MCF 10A (cell line): ENCODE measurements around the gene ZDHHC1. TPM values are rescaled to one million over a fixed set of nuclear protein-coding genes. Genes with fewer than 3 reads are reported as not detected.

Experiments
- BruUV-seq: library from RNA; stranded (reverse); fragments of 400-500 nt; replicated peaks from 2 replicates; lab custom pipeline; 2021; lab: Mats Ljungman, UMichigan
- CTCF ChIA-PET: fragments of 300-600 bp; sonication (Branson Sonifier 250); formaldehyde crosslinking; extraction: SDS; loops from one replicate; lab custom pipeline; 2021; ENCODE audit warnings: antibody characterized with exemption, inconsistent platforms; lab: Yijun Ruan, JAX
- POLR2A ChIA-PET: fragments of 300-600, 350-650 bp; sonication (Branson Sonifier 250); formaldehyde crosslinking; extraction: SDS; loops from one replicate; lab custom pipeline; 2020; ENCODE audit warnings: antibody characterized with exemption, inconsistent platforms; lab: Yijun Ruan, JAX
- DNase-seq: peaks from one replicate; pipeline ENCODE4 v3.0.0-alpha.2; 2018; ENCODE audit not compliant: unreplicated experiment
- H3K27ac Mint-ChIP-seq: one replicate; pipeline ENCODE4 v1.8.0; 2022; ENCODE audit warnings: mild to moderate bottlenecking, low read depth, mixed read lengths; ENCODE audit not compliant: unreplicated experiment
- H3K27me3 Mint-ChIP-seq: one replicate; pipeline ENCODE4 v1.8.0; 2022; ENCODE audit warnings: mixed read lengths; ENCODE audit not compliant: insufficient read depth, unreplicated experiment
- H3K36me3 Mint-ChIP-seq: one replicate; pipeline ENCODE4 v1.8.0; 2022; ENCODE audit warnings: mild to moderate bottlenecking, moderate library complexity, mixed read lengths; ENCODE audit not compliant: insufficient read depth, unreplicated experiment
- H3K4me1 Mint-ChIP-seq: one replicate; pipeline ENCODE4 v1.8.0; 2022; ENCODE audit warnings: mixed read lengths; ENCODE audit not compliant: insufficient read depth, unreplicated experiment
- H3K4me3 Mint-ChIP-seq: one replicate; pipeline ENCODE4 v1.8.0; 2022; ENCODE audit warnings: mild to moderate bottlenecking, moderate library complexity, mixed read lengths; ENCODE audit not compliant: unreplicated experiment
- H3K9me3 Mint-ChIP-seq: one replicate; pipeline ENCODE4 v1.8.0; 2022; ENCODE audit warnings: mixed read lengths; ENCODE audit not compliant: unreplicated experiment
- CTCF ChIP-seq: fragments of 200-600 bp; IDR thresholded peaks from one replicate; pipeline ENCODE4 v1.8.0; 2022; ENCODE audit warnings: antibody characterized with exemption, mild to moderate bottlenecking; ENCODE audit not compliant: unreplicated experiment
- intact Hi-C: fragments of 100-400 bp; cut with micrococcal nuclease; formaldehyde crosslinking; loops from 2 replicates; pipeline ENCODE4 v1.14.1; 2022
- total RNA-seq: library from RNA; stranded (reverse); gene quantifications from 2 replicates; pipeline ENCODE4 v1.2.3, GENCODE V29; 2022

ZDHHC1 gene
- total RNA-seq, 1 experiment from 2014 or later: 5.9 TPM

DNA sequence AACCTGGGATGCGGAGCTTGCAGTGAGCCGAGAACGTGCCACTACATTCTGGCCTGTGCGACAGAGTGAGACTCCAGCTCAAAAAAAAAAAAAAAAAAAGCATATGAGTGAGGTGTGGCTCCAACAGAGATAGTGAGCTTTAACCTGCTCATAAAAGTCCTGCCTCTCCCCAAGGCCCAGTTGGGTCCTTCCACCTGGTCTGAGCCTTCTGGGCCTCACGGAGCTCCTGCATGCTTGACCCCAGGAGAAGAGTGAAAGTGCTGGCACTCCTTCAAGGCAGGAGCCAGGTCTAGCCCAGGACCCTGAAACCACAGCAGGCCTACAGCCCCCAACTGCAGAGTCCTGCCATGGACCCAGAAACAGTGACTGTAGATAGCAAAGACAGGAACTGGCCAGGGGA is 32.3 kb upstream of the ZDHHC1 start:
- DNase-seq: no peak
- intact Hi-C loops: loop anchor here (10.0 kb wide), 1 partner anchor 74 kb away; no protein-coding TSS in a partner anchor
- no TSS peak for BruUV-seq
- CTCF ChIA-PET: interaction anchor here (0.6 to 2.6 kb wide), 13 partner anchors 14 to 390 kb away, joined by 3 to 29 read pairs (median 4); partner anchors contain the start of gene ATP6V0D1
- no peak overlapping the region for H3K27ac Mint-ChIP-seq
- H3K36me3 Mint-ChIP-seq: peaks cover 32% of the 10 kb centered on the region
- POLR2A ChIA-PET: no interaction called here
- TF ChIP-seq CTCF: no peak
- no peaks in the 10 kb centered on the region for H3K27me3 Mint-ChIP-seq
- no peak overlapping the region for H3K4me3 Mint-ChIP-seq
- H3K4me1 Mint-ChIP-seq: no peaks in the 10 kb centered on the region
- no peaks in the 10 kb centered on the region for H3K9me3 Mint-ChIP-seq

- peak; percentile 75 for DNase-seq
- Mint-ChIP-seq H3K36me3 (peaks cover 29% of the 10 kb centered on the region), H3K9me3 (no peaks in the 10 kb centered on the region), H3K27ac (no peak overlapping the region), H3K4me3 (no peak overlapping the region), H3K4me1 (no peaks in the 10 kb centered on the region), H3K27me3 (no peaks in the 10 kb centered on the region)
- intact Hi-C loops: loop anchor here (1.0 to 10.0 kb wide), 2 partner anchors 19 to 73 kb away; no protein-coding TSS in a partner anchor
- POLR2A ChIA-PET: interaction anchor here (1.0 kb wide), 1 partner anchor 34 kb away, joined by 4 read pairs; the partner anchor contains the start of gene ATP6V0D1
- no TSS peak for BruUV-seq
- CTCF ChIA-PET: interaction anchor here (0.6 to 2.6 kb wide), 21 partner anchors 9 to 517 kb away, joined by 3 to 29 read pairs (median 4); partner anchors contain the start of genes ATP6V0D1 and ZDHHC1
- peak; percentile 53 for TF ChIP-seq CTCF
These were observed 31.3 kb upstream of the ZDHHC1 start for GRCh38 chr16:67447508-67448076.

GRCh38 chr16:67446968-67447507 is 30.8 kb upstream of the ZDHHC1 start:
- H3K4me3 Mint-ChIP-seq: no peak overlapping the region
- H3K9me3 Mint-ChIP-seq: no peaks in the 10 kb centered on the region
- POLR2A ChIA-PET: interaction anchor here (1.0 kb wide), 1 partner anchor 34 kb away, joined by 4 read pairs; the partner anchor contains the start of gene ATP6V0D1
- H3K4me1 Mint-ChIP-seq: peaks cover 2% of the 10 kb centered on the region
- DNase-seq: no peak
- H3K36me3 Mint-ChIP-seq: peaks cover 29% of the 10 kb centered on the region
- no peaks in the 10 kb centered on the region for H3K27me3 Mint-ChIP-seq
- CTCF ChIA-PET: interaction anchor here (0.6 to 2.6 kb wide), 16 partner anchors 9 to 580 kb away, joined by 3 to 29 read pairs (median 3); partner anchors contain the start of gene ZDHHC1
- no peak for TF ChIP-seq CTCF
- H3K27ac Mint-ChIP-seq: no peak overlapping the region
- intact Hi-C loops: loop anchor here (1.0 to 10.0 kb wide), 2 partner anchors 19 to 72 kb away; no protein-coding TSS in a partner anchor
- no TSS peak for BruUV-seq
